PFSK-1 (cell line): Measurements from ENCODE around the gene KSR2.

Experiments used
- POLR2AphosphoS5 ChIP-seq: IDR thresholded peaks from 2 replicates; pipeline ENCODE4 v1.6.1; 2012; ENCODE audit warnings: low read depth, mild to moderate bottlenecking, control low read depth, low read length, moderate library complexity
- REST ChIP-seq, 2 experiments: IDR thresholded peaks; 2 replicates each; pipeline versions ENCODE4 v1.6.1 to v1.8.0; 2011 to 2012; ENCODE audit warnings: low read depth in 2 of 2, low read length in 2 of 2, control low read depth in 1 of 2, inconsistent platforms in 1 of 2, mild to moderate bottlenecking in 1 of 2, moderate library complexity in 1 of 2; ENCODE audit not compliant: insufficient read depth in 1 of 2
- TAF1 ChIP-seq: IDR thresholded peaks from 2 replicates; pipeline ENCODE4 v1.6.1; 2012; ENCODE audit warnings: low read length, control low read depth, borderline replicate concordance; ENCODE audit not compliant: insufficient read depth

DNA sequence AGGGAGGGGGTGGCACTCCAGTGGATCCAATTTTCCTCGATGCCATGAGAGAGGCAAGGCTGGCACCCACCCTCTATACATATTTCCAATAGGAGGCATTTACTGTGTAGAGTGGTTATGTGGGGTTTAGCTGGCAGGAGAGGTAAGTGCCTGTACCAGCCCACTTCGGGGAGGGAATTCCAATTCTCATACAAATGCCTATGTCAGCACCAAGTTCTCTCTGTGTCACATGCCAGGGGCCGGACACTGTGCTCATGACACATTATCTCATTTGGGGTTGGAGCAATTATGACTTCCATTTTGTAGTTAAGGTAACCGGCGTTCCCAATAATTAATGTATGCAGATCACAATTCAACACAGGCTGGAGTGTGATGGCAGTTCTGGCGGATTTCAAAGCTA is 284.3 kb downstream of the KSR2 start:
- TF ChIP-seq POLR2AphosphoS5: no peak
- TF ChIP-seq TAF1: no peak
- no peak for TF ChIP-seq REST (IDR thresholded peaks at IDR 0.05; ENCODE audit: insufficient read depth in 1 of 2, low read depth in 2 of 2, low read length in 2 of 2)
